Caco-2 (cell line): ENCODE data around the gene UGT8. TPM values are rescaled to one million over a fixed set of nuclear protein-coding genes. Genes with fewer than 3 reads are reported as not detected.

ENCODE experiments used
- BruUV-seq: library from RNA; stranded (reverse); fragments of 400-500 nt; replicated peaks from 2 replicates; lab custom pipeline; 2021; lab: Mats Ljungman, UMichigan
- CTCF ChIA-PET: fragments of 300-600 bp; sonication (Branson Sonifier 250); formaldehyde crosslinking; loops from one replicate; lab custom pipeline; 2022; ENCODE audit warnings: antibody characterized with exemption; lab: Charles Lee
- POLR2A ChIA-PET: fragments of 300-600 bp; sonication (Branson Sonifier 250); formaldehyde crosslinking; loops from one replicate; lab custom pipeline; 2022; ENCODE audit warnings: antibody characterized with exemption; lab: Charles Lee
- DNase-seq, 2 experiments: peaks; one replicate each; pipeline versions ENCODE4 v3.0.0 to v3.0.0-alpha.2; 2020 to 2022
- H3K27me3 ChIP-seq: replicated peaks from 2 replicates; pipeline ENCODE4 v1.6.0; 2011; ENCODE audit warnings: low read length; ENCODE audit not compliant: control insufficient read depth, insufficient read depth
- H3K36me3 ChIP-seq: 2 replicates; pipeline ENCODE4 v1.5.1; 2011; ENCODE audit warnings: low read length; ENCODE audit not compliant: control insufficient read depth, insufficient read depth
- H3K4me1 ChIP-seq: fragments of 250-450 bp; sonication (Bioruptor Pico); 2 replicates; pipeline ENCODE4 v1.5.1; 2020; ENCODE audit warnings: mild to moderate bottlenecking
- H3K4me3 ChIP-seq: 2 replicates; pipeline ENCODE4 v1.5.1; 2011; ENCODE audit warnings: low read depth, mild to moderate bottlenecking, control low read depth, low read length
- H3K9me3 ChIP-seq: fragments of 250-450 bp; sonication (Bioruptor Pico); 2 replicates; pipeline ENCODE4 v1.5.1; 2020; ENCODE audit warnings: mild to moderate bottlenecking, moderate library complexity
- H3K27ac Mint-ChIP-seq: one replicate; pipeline ENCODE4 v1.8.0; 2022; ENCODE audit warnings: mixed read lengths; ENCODE audit not compliant: unreplicated experiment
- H3K27me3 Mint-ChIP-seq: one replicate; pipeline ENCODE4 v1.8.0; 2022; ENCODE audit warnings: mixed read lengths; ENCODE audit not compliant: insufficient read depth, unreplicated experiment
- H3K36me3 Mint-ChIP-seq: one replicate; pipeline ENCODE4 v1.8.0; 2022; ENCODE audit warnings: mild to moderate bottlenecking, mixed read lengths; ENCODE audit not compliant: insufficient read depth, unreplicated experiment
- H3K4me1 Mint-ChIP-seq: one replicate; pipeline ENCODE4 v1.8.0; 2022; ENCODE audit warnings: low read depth, mixed read lengths; ENCODE audit not compliant: unreplicated experiment
- H3K4me3 Mint-ChIP-seq: one replicate; pipeline ENCODE4 v1.8.0; 2022; ENCODE audit warnings: mild to moderate bottlenecking, moderate library complexity, mixed read lengths; ENCODE audit not compliant: unreplicated experiment
- H3K9me3 Mint-ChIP-seq: one replicate; pipeline ENCODE4 v1.8.0; 2022; ENCODE audit warnings: mixed read lengths; ENCODE audit not compliant: unreplicated experiment
- intact Hi-C: fragments of 100-400 bp; cut with micrococcal nuclease; formaldehyde crosslinking; loops from one replicate; pipeline ENCODE4 v1.10.0; 2022; ENCODE audit not compliant: unreplicated experiment
- total RNA-seq: library from RNA; stranded (reverse); gene quantifications from 2 replicates; pipeline ENCODE4 v1.2.3, GENCODE V29; 2022
- TF ChIP-seq, protein P1 (sequence below), 2 experiments: fragments of 200-600 bp in 1 of 2; IDR thresholded peaks; 1 replicate in 1 of 2; 2 replicates in 1 of 2; pipeline versions ENCODE4 v1.5.1 to v1.8.0; 2011 to 2022; ENCODE audit warnings: antibody characterized with exemption in 1 of 2, control low read depth in 1 of 2, inconsistent platforms in 1 of 2, low read depth in 1 of 2, low read length in 1 of 2, mild to moderate bottlenecking in 1 of 2, moderate library complexity in 1 of 2; ENCODE audit not compliant: insufficient read depth in 1 of 2, severe bottlenecking in 1 of 2, unreplicated experiment in 1 of 2

The UGT8 gene
- total RNA-seq, 1 experiment from 2014 or later: 11.9 TPM

DNA sequence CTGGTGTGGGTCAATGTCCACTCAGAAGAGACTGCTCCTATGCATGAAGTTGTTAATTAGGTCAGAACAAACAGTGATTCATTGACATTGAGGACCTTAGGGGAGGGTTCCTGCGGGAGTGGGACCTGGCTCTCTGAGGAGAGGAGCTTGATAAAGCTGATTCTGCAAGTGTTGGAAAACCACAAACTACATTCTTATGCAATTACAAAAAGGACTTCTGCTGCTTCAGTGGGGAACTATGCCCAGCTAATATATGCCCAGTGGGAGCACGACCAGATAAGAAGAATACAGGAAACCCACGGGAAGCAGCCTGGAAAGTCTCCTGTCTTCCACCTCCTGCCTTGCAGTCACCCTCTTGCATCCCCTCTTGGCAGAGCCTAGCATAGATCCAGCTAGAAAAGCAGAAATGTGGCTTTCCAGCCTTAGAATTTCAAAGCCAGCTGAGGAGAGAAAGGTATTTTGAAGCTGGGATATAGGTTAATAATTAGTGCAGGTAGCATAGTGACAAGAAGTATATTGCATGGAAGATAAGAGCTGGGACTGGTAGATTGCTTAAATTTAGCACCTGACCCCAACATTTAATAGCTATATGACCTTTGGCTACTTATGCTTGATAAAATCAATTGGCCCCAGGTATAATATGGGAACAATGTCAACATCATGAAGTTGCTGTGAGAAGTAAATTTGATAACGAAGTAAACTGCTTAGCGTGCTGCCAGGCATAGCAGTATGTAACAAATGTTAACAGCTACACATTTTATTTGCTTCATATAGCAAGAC, 34.9 kb upstream of the UGT8 start:
- Mint-ChIP-seq H3K9me3 (peaks cover 1% of the 10 kb centered on the region), H3K4me3 (peak overlapping the region; percentile 52), H3K36me3 (no peaks in the 10 kb centered on the region), H3K4me1 (peaks cover 15% of the 10 kb centered on the region), H3K27ac (peak overlapping the region; percentile 76), H3K27me3 (no peaks in the 10 kb centered on the region)
- POLR2A ChIA-PET: no interaction called here
- BruUV-seq: no TSS peak
- intact Hi-C loops: loop anchor here (1.0 kb wide), 4 partner anchors 19 to 84 kb away; partner anchors contain the start of gene UGT8
- H3K27me3 ChIP-seq: no peaks in the 10 kb centered on the region
- H3K4me1 ChIP-seq: peaks cover 38% of the 10 kb centered on the region
- H3K4me3 ChIP-seq: no peak overlapping the region; the same call in 1 of the 2 replicates
- DNase-seq: peak; percentile 65 to 84
- H3K36me3 ChIP-seq: no peaks in the 10 kb centered on the region
- TF ChIP-seq, protein P1, sequence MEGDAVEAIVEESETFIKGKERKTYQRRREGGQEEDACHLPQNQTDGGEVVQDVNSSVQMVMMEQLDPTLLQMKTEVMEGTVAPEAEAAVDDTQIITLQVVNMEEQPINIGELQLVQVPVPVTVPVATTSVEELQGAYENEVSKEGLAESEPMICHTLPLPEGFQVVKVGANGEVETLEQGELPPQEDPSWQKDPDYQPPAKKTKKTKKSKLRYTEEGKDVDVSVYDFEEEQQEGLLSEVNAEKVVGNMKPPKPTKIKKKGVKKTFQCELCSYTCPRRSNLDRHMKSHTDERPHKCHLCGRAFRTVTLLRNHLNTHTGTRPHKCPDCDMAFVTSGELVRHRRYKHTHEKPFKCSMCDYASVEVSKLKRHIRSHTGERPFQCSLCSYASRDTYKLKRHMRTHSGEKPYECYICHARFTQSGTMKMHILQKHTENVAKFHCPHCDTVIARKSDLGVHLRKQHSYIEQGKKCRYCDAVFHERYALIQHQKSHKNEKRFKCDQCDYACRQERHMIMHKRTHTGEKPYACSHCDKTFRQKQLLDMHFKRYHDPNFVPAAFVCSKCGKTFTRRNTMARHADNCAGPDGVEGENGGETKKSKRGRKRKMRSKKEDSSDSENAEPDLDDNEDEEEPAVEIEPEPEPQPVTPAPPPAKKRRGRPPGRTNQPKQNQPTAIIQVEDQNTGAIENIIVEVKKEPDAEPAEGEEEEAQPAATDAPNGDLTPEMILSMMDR (IDR thresholded peaks at IDR 0.05; ENCODE audit: insufficient read depth in 1 of 2, low read depth in 1 of 2, low read length in 1 of 2, severe bottlenecking in 1 of 2, unreplicated experiment in 1 of 2): no peak
- CTCF ChIA-PET: interaction anchor here (0.6 to 1.2 kb wide), 3 partner anchors 28 to 91 kb away, joined by 3 to 5 read pairs (median 3); no protein-coding TSS in a partner anchor
- peaks cover 13% of the 10 kb centered on the region for H3K9me3 ChIP-seq

DNA sequence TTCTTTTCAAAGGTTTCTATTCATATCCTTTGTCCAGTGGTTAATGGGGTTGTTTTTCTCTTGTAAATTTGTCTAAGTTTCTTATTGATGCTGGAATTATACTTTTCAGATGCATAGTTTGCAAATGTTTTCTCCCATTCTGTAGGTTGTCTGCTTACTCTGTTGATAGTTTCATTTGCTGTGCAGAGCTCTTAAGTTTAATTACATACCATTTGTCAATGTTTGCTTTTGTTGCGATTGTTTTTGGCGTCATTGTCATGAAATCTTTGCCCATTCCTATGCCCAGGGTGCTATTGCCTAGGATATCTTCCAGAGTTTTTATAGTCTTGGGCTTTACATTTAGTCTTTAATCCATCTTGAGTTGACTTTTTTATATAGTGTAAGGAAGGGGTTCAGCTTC, 21.2 kb upstream of the UGT8 start:
- Mint-ChIP-seq H3K4me3 (no peak overlapping the region), H3K36me3 (no peaks in the 10 kb centered on the region), H3K27ac (no peak overlapping the region), H3K9me3 (peaks cover 60% of the 10 kb centered on the region), H3K27me3 (no peaks in the 10 kb centered on the region), H3K4me1 (no peaks in the 10 kb centered on the region)
- Histone ChIP-seq H3K4me3 (no peak overlapping the region), H3K27me3 (no peaks in the 10 kb centered on the region), H3K36me3 (no peaks in the 10 kb centered on the region), H3K4me1 (peaks cover 5% of the 10 kb centered on the region), H3K9me3 (peaks cover 15% of the 10 kb centered on the region; the same call in 1 of the 2 replicates)
- BruUV-seq: no TSS peak
- DNase-seq: no peak
- TF ChIP-seq, protein P1 (IDR thresholded peaks at IDR 0.05; ENCODE audit: insufficient read depth in 1 of 2, low read depth in 1 of 2, low read length in 1 of 2, severe bottlenecking in 1 of 2, unreplicated experiment in 1 of 2): no peak
- POLR2A ChIA-PET: no interaction called here
- CTCF ChIA-PET: no interaction called here
- intact Hi-C loops: no loop called here

DNA sequence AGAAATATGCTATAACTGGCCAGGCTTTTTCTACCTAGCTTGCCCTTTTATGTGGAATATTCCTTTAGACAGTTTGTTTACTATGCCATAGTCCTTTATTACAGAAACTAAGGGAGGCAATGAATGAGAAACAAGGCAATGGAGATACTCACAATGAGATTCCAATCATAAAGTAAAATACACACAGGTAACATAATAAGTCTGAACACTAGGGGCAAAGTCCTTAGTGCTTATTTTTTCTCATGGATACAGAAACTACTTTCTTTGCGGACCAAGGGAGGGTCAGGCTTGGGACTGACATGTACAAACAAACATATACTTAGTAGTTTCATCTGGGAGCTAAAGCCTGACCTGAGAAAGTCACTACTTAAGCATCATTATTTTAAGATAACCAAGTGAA, 16.0 kb upstream of the UGT8 start:
- Mint-ChIP-seq H3K36me3 (no peaks in the 10 kb centered on the region), H3K4me1 (no peaks in the 10 kb centered on the region), H3K9me3 (peaks cover 23% of the 10 kb centered on the region)

More for the DNA sequence above, 16.0 kb upstream of the UGT8 start:
- no peaks in the 10 kb centered on the region for H3K27me3 Mint-ChIP-seq
- H3K9me3 ChIP-seq: peaks cover 10% of the 10 kb centered on the region; the same call in 1 of the 2 replicates
- DNase-seq: peak in 1 of 2 experiments; percentile 21
- H3K4me3 ChIP-seq: no peak overlapping the region
- no peaks in the 10 kb centered on the region for H3K27me3 ChIP-seq
- H3K27ac Mint-ChIP-seq: no peak overlapping the region
- TF ChIP-seq, protein P1 (IDR thresholded peaks at IDR 0.05; ENCODE audit: insufficient read depth in 1 of 2, low read depth in 1 of 2, low read length in 1 of 2, severe bottlenecking in 1 of 2, unreplicated experiment in 1 of 2): no peak
- ChIA-PET CTCF (no interaction called here), POLR2A (no interaction called here)
- peaks cover 16% of the 10 kb centered on the region for H3K4me1 ChIP-seq
- H3K36me3 ChIP-seq: no peaks in the 10 kb centered on the region
- BruUV-seq: no TSS peak
- intact Hi-C loops: loop anchor here (1.0 to 2.0 kb wide), 2 partner anchors 16 to 19 kb away; partner anchors contain the start of gene UGT8
- H3K4me3 Mint-ChIP-seq: no peak overlapping the region
